OCI-LY1 (cell line): ENCODE results near the gene UBE2D3.

Experiments
- H2AFZ ChIP-seq: fragments of 200-600 bp; sonication (generic), shearing (Covaris generic); 2 replicates; pipeline ENCODE4 v1.6.0; 2014; ENCODE audit warnings: antibody characterized with exemption, mild to moderate bottlenecking, low read length
- H3F3A ChIP-seq: fragments of 200-600 bp; sonication (generic), shearing (Covaris generic); 2 replicates; pipeline ENCODE4 v1.6.0; 2014; ENCODE audit warnings: mild to moderate bottlenecking, antibody characterized with exemption, low read length, moderate library complexity; ENCODE audit not compliant: insufficient read depth
- H3K27ac ChIP-seq: fragments of 200-600 bp; sonication (generic); 2 replicates; pipeline ENCODE4 v1.5.1; 2014; ENCODE audit warnings: low read length, mixed run types, mild to moderate bottlenecking, low read depth; ENCODE audit not compliant: poor library complexity, severe bottlenecking
- H3K27me3 ChIP-seq: fragments of 200-600 bp; sonication (generic); 2 replicates; pipeline ENCODE4 v1.6.0; 2014; ENCODE audit warnings: antibody characterized with exemption, mild to moderate bottlenecking, low read length, moderate library complexity; ENCODE audit not compliant: insufficient read depth
- H3K36me3 ChIP-seq: fragments of 200-600 bp; sonication (generic); 2 replicates; pipeline ENCODE4 v1.6.1; 2014; ENCODE audit warnings: mild to moderate bottlenecking, antibody characterized with exemption, low read length, moderate library complexity, mixed read lengths; ENCODE audit not compliant: insufficient read depth
- H3K4me1 ChIP-seq: fragments of 200-600 bp; sonication (generic); 2 replicates; pipeline ENCODE4 v1.5.1; 2014; ENCODE audit warnings: mild to moderate bottlenecking, low read length, moderate library complexity; ENCODE audit not compliant: insufficient read depth, severe bottlenecking
- H3K4me2 ChIP-seq: fragments of 200-600 bp; sonication (generic), shearing (Covaris generic); 2 replicates; pipeline ENCODE4 v1.6.1; 2014; ENCODE audit warnings: low read length
- H3K4me3 ChIP-seq: fragments of 200-600 bp; sonication (generic); 2 replicates; pipeline ENCODE4 v1.5.1; 2014; ENCODE audit warnings: low read length, low read depth, mild to moderate bottlenecking, mixed read lengths; ENCODE audit not compliant: poor library complexity, severe bottlenecking
- H3K79me2 ChIP-seq: fragments of 200-600 bp; shearing (Covaris generic); 2 replicates; pipeline ENCODE4 v1.6.1; 2016; ENCODE audit warnings: mixed run types, low read length, mixed read lengths; ENCODE audit not compliant: insufficient read depth
- H3K9ac ChIP-seq: fragments of 200-600 bp; sonication (generic), shearing (Covaris generic); 2 replicates; pipeline ENCODE4 v1.6.1; 2014; ENCODE audit warnings: mild to moderate bottlenecking, low read length, mixed read lengths
- H3K9me2 ChIP-seq: fragments of 200-600 bp; sonication (generic), shearing (Covaris generic); 2 replicates; pipeline ENCODE4 v1.6.1; 2014; ENCODE audit warnings: low read depth, mild to moderate bottlenecking, low read length, mixed read lengths
- H3K9me3 ChIP-seq: fragments of 200-600 bp; shearing (Covaris generic); 2 replicates; pipeline ENCODE4 v1.6.1; 2014; ENCODE audit warnings: low read length, mixed read lengths
- H4K20me1 ChIP-seq: fragments of 200-600 bp; sonication (generic), shearing (Covaris generic); 2 replicates; pipeline ENCODE4 v1.6.0; 2016; ENCODE audit warnings: mild to moderate bottlenecking, low read length; ENCODE audit not compliant: insufficient read depth
- EZH2 ChIP-seq: fragments of 200-600 bp; sonication (generic), shearing (Covaris generic); IDR thresholded peaks from 2 replicates; pipeline ENCODE4 v1.8.0; 2017; ENCODE audit warnings: borderline replicate concordance, mixed run types, mild to moderate bottlenecking, antibody characterized with exemption, low read length, moderate library complexity, mixed read lengths
- TF ChIP-seq, protein P1 (sequence below): fragments of 200-600 bp; sonication (generic), shearing (Covaris generic); IDR thresholded peaks from 2 replicates; pipeline ENCODE4 v1.5.1; 2017; ENCODE audit warnings: mild to moderate bottlenecking, antibody characterized with exemption, low read length, moderate library complexity, mixed read lengths

UBE2D3 gene

DNA sequence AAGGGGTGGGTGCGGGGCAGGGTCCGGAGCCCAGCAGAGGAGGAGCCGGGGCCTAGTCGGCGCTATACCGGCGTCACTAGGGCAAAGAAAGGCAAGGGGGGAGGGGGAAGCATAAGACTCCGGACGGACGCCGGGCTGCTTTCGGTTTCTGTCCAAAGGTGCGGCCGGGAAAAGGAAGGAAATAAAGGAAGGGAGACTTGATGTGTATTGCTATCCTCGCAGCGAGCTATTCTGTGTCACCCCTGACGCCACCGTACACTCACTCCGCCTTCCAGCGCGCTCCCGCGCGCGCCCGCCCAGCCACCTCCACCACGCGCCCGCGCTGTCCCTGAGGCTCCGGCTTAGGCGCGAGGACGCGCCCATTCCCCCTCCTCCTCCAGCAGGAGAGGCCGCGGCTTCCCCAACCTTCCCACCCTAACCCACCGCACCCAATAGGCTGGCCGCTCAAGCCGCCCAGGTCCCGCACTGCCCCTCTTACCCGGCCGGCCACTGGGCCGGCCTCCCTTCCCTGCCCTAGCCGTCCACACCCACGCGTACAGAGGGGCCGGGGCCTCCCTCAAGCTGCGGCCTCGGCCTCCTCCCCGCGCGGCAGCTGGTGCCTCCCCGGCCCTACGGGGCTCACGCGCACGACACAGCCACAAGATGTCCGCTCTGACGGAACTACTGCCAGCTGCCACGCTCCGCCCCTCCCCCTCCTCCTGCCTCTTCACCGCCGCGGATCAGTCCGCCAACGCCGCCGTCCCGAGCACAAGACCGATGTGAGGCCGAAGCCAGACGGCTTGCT is at the start of gene UBE2D3:
TSS of gene UBE2D3 (minus strand) at position 662 of the 784 bp plus-strand sequence. CDS start 1,043 bp downstream, outside the sequence.
- Histone ChIP-seq H3K27ac (peak within 1 kb of the TSS; percentile 96), H3K9me3 (no peaks in the 10 kb centered on the region), H3K9ac (peak within 1 kb of the TSS; percentile 92), H3F3A (no peaks in the 10 kb centered on the region), H3K4me2 (peak within 1 kb of the TSS; percentile 83), H3K4me1 (peaks cover 45% of the 10 kb centered on the region), H3K9me2 (no peaks in the 10 kb centered on the region), H3K27me3 (no peaks in the 10 kb centered on the region), H2AFZ (no peak within 1 kb of the TSS), H3K4me3 (peak within 1 kb of the TSS; percentile 98), H3K79me2 (peaks cover 48% of the 10 kb centered on the region), H4K20me1 (no peaks in the 10 kb centered on the region), H3K36me3 (peaks cover 46% of the 10 kb centered on the region)
- TF ChIP-seq, protein P1, sequence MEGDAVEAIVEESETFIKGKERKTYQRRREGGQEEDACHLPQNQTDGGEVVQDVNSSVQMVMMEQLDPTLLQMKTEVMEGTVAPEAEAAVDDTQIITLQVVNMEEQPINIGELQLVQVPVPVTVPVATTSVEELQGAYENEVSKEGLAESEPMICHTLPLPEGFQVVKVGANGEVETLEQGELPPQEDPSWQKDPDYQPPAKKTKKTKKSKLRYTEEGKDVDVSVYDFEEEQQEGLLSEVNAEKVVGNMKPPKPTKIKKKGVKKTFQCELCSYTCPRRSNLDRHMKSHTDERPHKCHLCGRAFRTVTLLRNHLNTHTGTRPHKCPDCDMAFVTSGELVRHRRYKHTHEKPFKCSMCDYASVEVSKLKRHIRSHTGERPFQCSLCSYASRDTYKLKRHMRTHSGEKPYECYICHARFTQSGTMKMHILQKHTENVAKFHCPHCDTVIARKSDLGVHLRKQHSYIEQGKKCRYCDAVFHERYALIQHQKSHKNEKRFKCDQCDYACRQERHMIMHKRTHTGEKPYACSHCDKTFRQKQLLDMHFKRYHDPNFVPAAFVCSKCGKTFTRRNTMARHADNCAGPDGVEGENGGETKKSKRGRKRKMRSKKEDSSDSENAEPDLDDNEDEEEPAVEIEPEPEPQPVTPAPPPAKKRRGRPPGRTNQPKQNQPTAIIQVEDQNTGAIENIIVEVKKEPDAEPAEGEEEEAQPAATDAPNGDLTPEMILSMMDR: peak; percentile 37; the same call in 1 of the 2 replicates
- no peak for TF ChIP-seq EZH2

DNA sequence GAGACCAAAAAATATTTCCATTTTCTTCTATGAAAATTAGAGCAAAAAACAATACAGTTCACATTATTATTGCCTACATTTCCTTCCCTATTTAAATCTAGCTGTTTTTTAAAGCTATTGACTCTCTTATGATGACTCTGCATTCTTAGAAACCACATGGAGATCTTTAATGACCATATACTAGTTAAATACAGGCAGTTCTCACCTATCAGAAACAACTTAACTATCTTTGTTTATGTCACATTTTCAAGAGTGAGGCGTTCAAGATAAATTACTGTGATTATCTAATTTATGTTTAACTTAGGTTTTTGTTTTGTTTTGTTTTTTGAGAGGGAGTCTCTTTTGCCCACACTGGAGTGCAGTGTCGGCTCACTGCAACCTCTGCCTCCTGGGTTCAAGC is 44.4 kb upstream of the UBE2D3 start:
- TF ChIP-seq EZH2: no peak
- TF ChIP-seq, protein P1: no peak
- Histone ChIP-seq H4K20me1 (no peaks in the 10 kb centered on the region), H2AFZ (no peak overlapping the region), H3F3A (no peaks in the 10 kb centered on the region; the same call in 1 of the 2 replicates), H3K4me1 (peaks cover 29% of the 10 kb centered on the region), H3K9me2 (no peaks in the 10 kb centered on the region), H3K4me2 (no peak overlapping the region), H3K36me3 (peaks cover 52% of the 10 kb centered on the region), H3K27me3 (no peaks in the 10 kb centered on the region), H3K4me3 (no peak overlapping the region), H3K27ac (no peak overlapping the region), H3K9me3 (peaks cover 11% of the 10 kb centered on the region; the same call in 1 of the 2 replicates), H3K79me2 (peaks cover 51% of the 10 kb centered on the region), H3K9ac (no peak overlapping the region)

- H3F3A ChIP-seq: no peaks in the 10 kb centered on the region; the same call in 1 of the 2 replicates
- H3K79me2 ChIP-seq: peaks cover 68% of the 10 kb centered on the region
- peaks cover 38% of the 10 kb centered on the region for H3K36me3 ChIP-seq
- peak overlapping the region; percentile 70 for H3K4me3 ChIP-seq
- no peaks in the 10 kb centered on the region for H3K9me2 ChIP-seq
- no peaks in the 10 kb centered on the region for H4K20me1 ChIP-seq
- H2AFZ ChIP-seq: no peak overlapping the region
- no peak for TF ChIP-seq EZH2
- TF ChIP-seq, protein P1: no peak
- no peaks in the 10 kb centered on the region for H3K27me3 ChIP-seq
- H3K4me2 ChIP-seq: peak overlapping the region; percentile 88
- peak overlapping the region; percentile 99 for H3K27ac ChIP-seq
- 0 out of 2 replicates have a peak, but pooled peaks cover 2% of the 10 kb centered on the region for H3K9me3 ChIP-seq
- peak overlapping the region; percentile 77 for H3K9ac ChIP-seq
- peaks cover 40% of the 10 kb centered on the region for H3K4me1 ChIP-seq
Observed at GRCh38 chr4:102869569-102870197, 42.3 kb upstream of the UBE2D3 start.
